ENCODE results near the gene IFNL1. TPM values are rescaled to one million over a fixed set of nuclear protein-coding genes. Genes with fewer than 3 reads are reported as not detected.

IFNL1 gene
- total and polyA plus RNA-seq, 11 donors = not detected

DNA sequence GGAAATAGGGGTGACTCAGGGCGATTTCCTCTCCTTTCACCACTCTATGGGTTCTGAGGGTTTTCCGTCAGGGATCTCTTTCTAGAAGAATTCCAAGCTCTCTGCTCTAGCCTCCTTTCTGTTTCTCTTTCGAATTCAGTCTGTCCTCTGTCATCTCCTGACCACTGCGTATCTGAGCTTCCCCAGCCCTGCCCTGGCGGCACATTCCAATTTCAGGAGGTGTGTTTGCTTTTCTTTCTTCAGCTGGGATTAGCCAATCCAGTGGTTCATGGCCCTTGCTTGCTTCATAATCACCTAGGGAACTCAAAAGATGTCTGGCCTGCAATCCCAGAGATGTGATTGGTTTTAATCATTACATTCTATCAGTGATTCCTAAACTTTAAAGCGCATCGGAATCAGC lies 18.6 kb upstream of the IFNL1 start:
- Histone ChIP-seq H3K4me1 (no peaks in the 10 kb centered on the region), H3K27me3 (peaks cover 0 to 20% (median 4%) of the 10 kb centered on the region in 9 donors), H3K27ac (no peak overlapping the region), H3K36me3 (no peaks in the 10 kb centered on the region), H3K4me3 (no peak overlapping the region), H3K9me3 (peaks cover 0 to 17% (median 9%) of the 10 kb centered on the region in 12 donors)
- intact Hi-C loops (cut with DNase I) = no loop called here
- DNase-seq (no peak), ATAC-seq (no peak)
- TF ChIP-seq, protein P1, sequence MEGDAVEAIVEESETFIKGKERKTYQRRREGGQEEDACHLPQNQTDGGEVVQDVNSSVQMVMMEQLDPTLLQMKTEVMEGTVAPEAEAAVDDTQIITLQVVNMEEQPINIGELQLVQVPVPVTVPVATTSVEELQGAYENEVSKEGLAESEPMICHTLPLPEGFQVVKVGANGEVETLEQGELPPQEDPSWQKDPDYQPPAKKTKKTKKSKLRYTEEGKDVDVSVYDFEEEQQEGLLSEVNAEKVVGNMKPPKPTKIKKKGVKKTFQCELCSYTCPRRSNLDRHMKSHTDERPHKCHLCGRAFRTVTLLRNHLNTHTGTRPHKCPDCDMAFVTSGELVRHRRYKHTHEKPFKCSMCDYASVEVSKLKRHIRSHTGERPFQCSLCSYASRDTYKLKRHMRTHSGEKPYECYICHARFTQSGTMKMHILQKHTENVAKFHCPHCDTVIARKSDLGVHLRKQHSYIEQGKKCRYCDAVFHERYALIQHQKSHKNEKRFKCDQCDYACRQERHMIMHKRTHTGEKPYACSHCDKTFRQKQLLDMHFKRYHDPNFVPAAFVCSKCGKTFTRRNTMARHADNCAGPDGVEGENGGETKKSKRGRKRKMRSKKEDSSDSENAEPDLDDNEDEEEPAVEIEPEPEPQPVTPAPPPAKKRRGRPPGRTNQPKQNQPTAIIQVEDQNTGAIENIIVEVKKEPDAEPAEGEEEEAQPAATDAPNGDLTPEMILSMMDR (IDR thresholded peaks at IDR 0.05) = no peak
- TF ChIP-seq POLR2A (IDR thresholded peaks at IDR 0.05) = no peak
- WGBS, 4 donors = 56 to 71% (median 60%) methylated on average over 7 of the region's 7 CpGs

DNA sequence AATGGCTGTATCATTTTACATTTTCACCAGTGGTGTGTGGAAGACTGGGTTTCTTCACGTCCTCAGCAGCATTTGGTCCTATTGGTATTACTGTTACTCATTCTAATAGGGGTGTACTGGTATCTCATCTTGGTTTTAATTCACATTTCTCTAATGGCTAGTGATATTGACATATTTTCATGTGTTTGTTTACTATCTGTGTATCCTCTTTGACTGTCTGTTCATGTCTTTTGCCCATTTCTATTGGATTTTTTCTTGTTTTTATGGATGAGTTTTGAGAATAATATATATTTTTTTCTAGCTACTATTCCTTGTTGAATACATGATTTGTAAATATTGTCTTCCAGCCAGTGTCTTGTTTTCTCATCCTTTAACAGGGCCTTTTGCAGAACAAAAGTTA lies 14.2 kb upstream of the IFNL1 start:
- Histone ChIP-seq H3K4me3 (no peak overlapping the region), H3K27ac (no peak overlapping the region), H3K9me3 (peaks cover 0 to 40% (median 18%) of the 10 kb centered on the region in 12 donors), H3K36me3 (no peaks in the 10 kb centered on the region), H3K4me1 (no peaks in the 10 kb centered on the region), H3K27me3 (peaks cover 0 to 10% (median 0%) of the 10 kb centered on the region in 9 donors)
- intact Hi-C loops (cut with DNase I) = no loop called here
- ATAC-seq = no peak
- no peak for DNase-seq
- TF ChIP-seq, protein P1 (IDR thresholded peaks at IDR 0.05) = no peak
- TF ChIP-seq POLR2A (IDR thresholded peaks at IDR 0.05) = no peak
- 57 to 63% (median 59%) methylated on average over 1 of the region's 1 CpG for WGBS, 4 donors

DNA sequence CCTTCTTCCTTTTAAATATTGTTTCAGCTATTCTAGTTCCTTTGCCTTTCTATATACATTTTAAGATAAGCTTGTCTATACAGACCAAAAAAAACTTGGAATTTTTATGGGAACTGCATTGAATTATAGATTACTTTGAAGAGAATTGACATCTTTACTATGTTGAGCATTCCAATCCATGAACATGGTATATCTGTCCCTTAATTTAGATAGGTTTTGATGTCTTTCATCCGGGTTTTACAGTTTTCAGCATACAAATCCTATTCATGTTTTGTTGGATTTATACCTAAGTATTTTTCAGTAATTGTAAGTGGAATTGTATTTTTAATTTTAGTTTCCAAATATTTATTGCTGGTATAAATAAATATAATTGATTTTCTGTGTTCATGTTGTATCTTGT lies 12.2 kb upstream of the IFNL1 start:
- DNase-seq = no peak
- TF ChIP-seq POLR2A (IDR thresholded peaks at IDR 0.05) = no peak
- TF ChIP-seq, protein P1 (IDR thresholded peaks at IDR 0.05) = no peak
- Histone ChIP-seq H3K27ac (no peak overlapping the region), H3K27me3 (peaks cover 0 to 4% (median 0%) of the 10 kb centered on the region in 9 donors), H3K4me3 (no peak overlapping the region), H3K36me3 (no peaks in the 10 kb centered on the region), H3K4me1 (no peaks in the 10 kb centered on the region), H3K9me3 (peaks cover 0 to 42% (median 18%) of the 10 kb centered on the region in 12 donors)
- intact Hi-C loops (cut with DNase I) = no loop called here
- WGBS, 4 donors = 78 to 95% (median 85%) methylated on average over 1 of the region's 1 CpG
- no peak for ATAC-seq

DNA sequence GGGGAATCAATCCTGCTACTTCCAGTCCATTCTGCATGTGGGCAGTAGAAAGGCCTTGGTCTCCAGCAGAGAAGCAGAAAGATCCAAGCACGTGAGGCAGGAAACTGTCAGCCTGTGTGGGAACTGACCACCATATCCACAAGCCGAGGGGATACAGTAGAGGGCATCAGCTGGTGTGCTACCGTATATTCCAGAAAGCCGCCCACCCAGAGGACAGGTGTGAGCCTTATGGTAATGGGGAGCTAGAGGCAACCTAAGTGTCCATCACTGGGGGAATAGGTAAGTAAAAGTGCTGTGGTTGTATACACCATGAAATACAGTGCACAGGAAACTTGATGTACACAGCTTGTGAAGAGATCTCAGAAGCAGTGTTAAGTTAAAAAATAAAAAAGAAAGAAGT lies 2.8 kb upstream of the IFNL1 start:
- intact Hi-C loops (cut with DNase I) = no loop called here
- no peak for ATAC-seq
- peaks cover 0 to 44% (median 5%) of the 10 kb centered on the region in 9 donors for H3K27me3 ChIP-seq
- no peaks in the 10 kb centered on the region for H3K4me1 ChIP-seq
- 45 to 61% (median 55%) methylated on average over 4 of the region's 4 CpGs for WGBS, 4 donors
- no peak for DNase-seq
- TF ChIP-seq, protein P1 (IDR thresholded peaks at IDR 0.05) = no peak
- TF ChIP-seq POLR2A (IDR thresholded peaks at IDR 0.05) = no peak
- H3K4me3 ChIP-seq = no peak overlapping the region
- no peaks in the 10 kb centered on the region for H3K36me3 ChIP-seq
- peaks cover 0 to 13% (median 0%) of the 10 kb centered on the region in 12 donors for H3K9me3 ChIP-seq
- no peak overlapping the region for H3K27ac ChIP-seq

Data from heart left ventricle (tissue), 16 donors.